Lung (tissue), 12 donors: ENCODE data around the gene NLRP14. TPM values are rescaled to one million over a fixed set of nuclear protein-coding genes. Genes with fewer than 3 reads are reported as not detected.

Experiments used
- ATAC-seq: fragments of 200-7000 bp; cut with Tn5 transposase; one replicate; pipeline ENCODE4 v1.9.1; 2020; ENCODE audit warnings: moderate number of reproducible peaks; ENCODE audit not compliant: insufficient read depth, low FRiP score
- DNase-seq, 3 donors: peaks; one replicate each; pipeline ENCODE4 v3.0.0-alpha.2; 2013 to 2017
- H3K27ac ChIP-seq, 2 donors: one replicate each; pipeline ENCODE4 v1.5.1; 2013; ENCODE audit warnings: mild to moderate bottlenecking in 2 of 2, moderate library complexity in 2 of 2, control low read depth in 1 of 2, inconsistent platforms in 1 of 2, low read depth in 1 of 2, low read length in 1 of 2
- H3K27me3 ChIP-seq, 3 donors: one replicate each; pipeline ENCODE4 v1.5.1; 2013; ENCODE audit warnings: low read length in 2 of 3; ENCODE audit not compliant: control insufficient read depth in 3 of 3, insufficient read depth in 3 of 3
- H3K36me3 ChIP-seq, 4 donors: one replicate each; pipeline ENCODE4 v1.5.1; 2013; ENCODE audit warnings: low read length in 4 of 4, mild to moderate bottlenecking in 1 of 4, moderate library complexity in 1 of 4; ENCODE audit not compliant: control insufficient read depth in 4 of 4, insufficient read depth in 4 of 4
- H3K4me1 ChIP-seq, 5 donors: one replicate each; pipeline ENCODE4 v1.5.1; 2013; ENCODE audit warnings: low read length in 5 of 5, mild to moderate bottlenecking in 2 of 5, moderate library complexity in 1 of 5; ENCODE audit not compliant: control insufficient read depth in 5 of 5, insufficient read depth in 5 of 5
- H3K4me3 ChIP-seq: one replicate; pipeline ENCODE4 v1.5.1; 2013; ENCODE audit warnings: mild to moderate bottlenecking, control low read depth, moderate library complexity
- H3K9ac ChIP-seq, 2 donors: one replicate each; pipeline ENCODE4 v1.5.1; 2013; ENCODE audit warnings: low read length in 2 of 2, control low read depth in 1 of 2; ENCODE audit not compliant: insufficient read depth in 1 of 2
- H3K9me3 ChIP-seq, 4 donors: one replicate each; pipeline ENCODE4 v1.5.1; 2013; ENCODE audit warnings: low read length in 3 of 4, mild to moderate bottlenecking in 1 of 4, moderate library complexity in 1 of 4; ENCODE audit not compliant: control insufficient read depth in 4 of 4, insufficient read depth in 3 of 4
- WGBS, 2 donors: extraction: QIAGEN DNeasy Blood & Tissue Kit; methylation state at CpG; one replicate each; pipeline ENCODE4 v1.1.7; 2013; 5-methylcytosine and 5-hydroxymethylcytosine counted together
- polyA plus RNA-seq, 2 donors: library from polyadenylated mRNA; stranded (reverse); fragments of 200-250 nt; gene quantifications; one replicate each; pipeline ENCODE4 v1.2.1, GENCODE V29; 2013
- total RNA-seq, 2 donors: library from RNA; depleted of rRNA in 1 of 2; stranded (reverse); fragments of >200 nt in 1 of 2; gene quantifications; one replicate each; pipeline ENCODE4 v1.2.1, GENCODE V29; 2014 to 2021
- TF ChIP-seq, protein P1 (sequence below): IDR thresholded peaks from 2 replicates; pipeline ENCODE4 v1.5.1; 2012; ENCODE audit warnings: mild to moderate bottlenecking; ENCODE audit errors: control extremely low read depth, extremely low read depth
- donor health status: control.
- donor health status: control.
- donor health status: Bipolar disorder and iron deficiency.
- donor health status: healthy.
- donor health status: DM: yes; HTN: yes; CAD: no.

The NLRP14 gene
- total and polyA plus RNA-seq, 4 donors = 0.01 to 0.31 (median 0.15) TPM; not detected in 1

DNA sequence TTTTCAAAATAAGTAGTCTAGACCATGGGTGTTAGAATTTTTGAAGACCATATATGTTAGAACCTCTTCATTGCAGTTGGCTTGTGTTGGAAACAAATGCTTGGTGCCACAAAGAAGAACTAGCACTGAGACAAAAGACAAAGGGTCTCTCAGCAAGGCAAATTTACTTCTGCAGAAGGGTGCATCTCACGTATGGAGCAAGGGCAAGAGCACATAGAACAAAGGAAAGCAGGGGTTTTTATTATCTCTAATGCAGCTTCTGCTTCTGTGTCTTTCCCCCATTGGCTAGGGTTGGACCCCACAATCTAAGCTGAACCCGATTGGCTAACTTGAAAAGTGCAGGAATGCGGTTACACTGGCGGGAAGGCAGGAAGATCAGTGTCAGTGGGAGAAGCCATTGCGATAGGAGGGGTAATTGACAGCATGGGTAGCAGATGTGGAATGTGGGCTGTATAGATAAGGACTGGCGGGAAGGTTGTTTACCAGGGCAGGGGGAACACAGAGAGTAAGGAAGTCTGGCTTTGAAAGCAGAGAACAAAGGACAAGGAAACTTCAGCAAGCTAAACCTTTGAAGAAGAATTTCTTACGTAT lies 59.4 kb downstream of the NLRP14 start:
- DNase-seq = no peak
- no peaks in the 10 kb centered on the region for H3K27me3 ChIP-seq
- H3K9ac ChIP-seq = no peak overlapping the region
- TF ChIP-seq, protein P1, sequence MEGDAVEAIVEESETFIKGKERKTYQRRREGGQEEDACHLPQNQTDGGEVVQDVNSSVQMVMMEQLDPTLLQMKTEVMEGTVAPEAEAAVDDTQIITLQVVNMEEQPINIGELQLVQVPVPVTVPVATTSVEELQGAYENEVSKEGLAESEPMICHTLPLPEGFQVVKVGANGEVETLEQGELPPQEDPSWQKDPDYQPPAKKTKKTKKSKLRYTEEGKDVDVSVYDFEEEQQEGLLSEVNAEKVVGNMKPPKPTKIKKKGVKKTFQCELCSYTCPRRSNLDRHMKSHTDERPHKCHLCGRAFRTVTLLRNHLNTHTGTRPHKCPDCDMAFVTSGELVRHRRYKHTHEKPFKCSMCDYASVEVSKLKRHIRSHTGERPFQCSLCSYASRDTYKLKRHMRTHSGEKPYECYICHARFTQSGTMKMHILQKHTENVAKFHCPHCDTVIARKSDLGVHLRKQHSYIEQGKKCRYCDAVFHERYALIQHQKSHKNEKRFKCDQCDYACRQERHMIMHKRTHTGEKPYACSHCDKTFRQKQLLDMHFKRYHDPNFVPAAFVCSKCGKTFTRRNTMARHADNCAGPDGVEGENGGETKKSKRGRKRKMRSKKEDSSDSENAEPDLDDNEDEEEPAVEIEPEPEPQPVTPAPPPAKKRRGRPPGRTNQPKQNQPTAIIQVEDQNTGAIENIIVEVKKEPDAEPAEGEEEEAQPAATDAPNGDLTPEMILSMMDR = no peak
- 77 to 79% methylated on average over 7 of the region's 7 CpGs for WGBS, 2 donors
- H3K36me3 ChIP-seq = no peaks in the 10 kb centered on the region
- no peak overlapping the region for H3K27ac ChIP-seq
- H3K4me3 ChIP-seq = no peak overlapping the region
- ATAC-seq = no peak
- peaks cover 0 to 8% (median 0%) of the 10 kb centered on the region in 4 donors for H3K9me3 ChIP-seq
- no peaks in the 10 kb centered on the region for H3K4me1 ChIP-seq

GRCh38 chr11:7080900-7081299 lies 60.6 kb downstream of the NLRP14 start:
- no peak overlapping the region for H3K27ac ChIP-seq
- peaks cover 0 to 3% (median 0%) of the 10 kb centered on the region in 3 donors for H3K27me3 ChIP-seq
- H3K9me3 ChIP-seq = peaks cover 0 to 8% (median 0%) of the 10 kb centered on the region in 4 donors
- no peak for ATAC-seq
- TF ChIP-seq, protein P1 = no peak
- no peak overlapping the region for H3K9ac ChIP-seq
- WGBS, 2 donors = 84 to 89% methylated on average over 4 of the region's 4 CpGs
- no peak overlapping the region for H3K4me3 ChIP-seq
- no peaks in the 10 kb centered on the region for H3K36me3 ChIP-seq
- no peak for DNase-seq
- H3K4me1 ChIP-seq = no peaks in the 10 kb centered on the region

GRCh38 chr11:7081441-7081840 lies 61.2 kb downstream of the NLRP14 start:
- peaks cover 0 to 8% (median 0%) of the 10 kb centered on the region in 4 donors for H3K9me3 ChIP-seq
- ATAC-seq (no peak), DNase-seq (no peak)
- WGBS, 2 donors = 87 to 89% methylated on average over 1 of the region's 1 CpG
- H3K4me1 ChIP-seq = no peaks in the 10 kb centered on the region
- H3K27ac ChIP-seq = no peak overlapping the region
- no peak overlapping the region for H3K4me3 ChIP-seq
- H3K36me3 ChIP-seq = no peaks in the 10 kb centered on the region
- H3K27me3 ChIP-seq = peaks cover 0 to 3% (median 0%) of the 10 kb centered on the region in 3 donors
- TF ChIP-seq, protein P1 = no peak
- no peak overlapping the region for H3K9ac ChIP-seq

DNA sequence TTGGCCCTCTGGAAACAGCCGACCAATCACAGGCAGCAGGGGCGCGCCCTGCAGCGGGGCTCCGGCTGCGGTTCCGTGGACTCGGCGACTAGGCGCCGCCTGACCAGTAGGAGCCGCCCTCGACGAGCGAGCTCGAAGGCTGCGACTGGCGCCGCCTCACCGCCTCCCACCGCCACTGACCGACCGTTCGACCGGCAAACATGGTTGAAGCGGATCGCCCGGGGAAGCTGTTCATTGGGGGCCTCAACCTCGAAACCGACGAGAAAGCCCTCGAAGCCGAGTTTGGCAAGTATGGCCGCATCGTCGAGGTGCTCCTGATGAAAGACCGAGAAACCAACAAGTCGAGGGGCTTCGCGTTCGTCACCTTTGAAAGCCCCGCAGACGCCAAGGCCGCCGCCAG lies 68.6 kb downstream of the NLRP14 start, which contains the start of gene RBMXL2:
Gene RBMXL2 (plus strand): TSS at position 78 of the 400 bp plus-strand sequence. CDS start 123 bp downstream, at position 201.
- no peak for ATAC-seq
- peak in 1 of 3 donors; percentile 1 for DNase-seq
- Histone ChIP-seq H3K4me1 (no peaks in the 10 kb centered on the region), H3K9ac (no peak within 1 kb of the TSS), H3K27ac (no peak within 1 kb of the TSS), H3K36me3 (no peaks in the 10 kb centered on the region), H3K4me3 (no peak within 1 kb of the TSS), H3K9me3 (peaks cover 0 to 13% (median 0%) of the 10 kb centered on the region in 4 donors), H3K27me3 (peaks cover 0 to 15% (median 4%) of the 10 kb centered on the region in 3 donors)
- TF ChIP-seq, protein P1 = no peak
- 58 to 69% methylated on average over 45 of the region's 45 CpGs for WGBS, 2 donors
